Measurements from ENCODE around the gene PDE7B.

- no peak for TF ChIP-seq EZH2 (IDR thresholded peaks at IDR 0.05; ENCODE audit: insufficient read depth, poor library complexity, severe bottlenecking)
- TF ChIP-seq EZH2phosphoT487 (IDR thresholded peaks at IDR 0.05; ENCODE audit: insufficient read depth, low read depth): no peak
Measured at GRCh38 chr6:136095986-136096385, 244.5 kb downstream of the PDE7B start.
